Measurements from ENCODE around the gene ST6GALNAC4. TPM values are rescaled to one million over a fixed set of nuclear protein-coding genes. Genes with fewer than 3 reads are reported as not detected.
A peak's percentile ranks its signal among the peaks of the same experiment; 100 is the strongest.

The ST6GALNAC4 gene
- total RNA-seq, 2 donors from 2014 or later: 25.4 to 66.5 TPM

GRCh38 chr9:127878001-127878651, 38.7 kb downstream of the ST6GALNAC4 start:
- peaks cover 23% of the 10 kb centered on the region for H3K4me1 ChIP-seq
- DNase-seq: no peak
- peak overlapping the region; percentile 58 to 70 for H3K9ac ChIP-seq (ENCODE audit: low read depth in 2 of 2, low read length in 2 of 2)
- peak overlapping the region; percentile 51 for H3K4me3 ChIP-seq
- H3K27ac ChIP-seq: peak overlapping the region; percentile 56
- no peaks in the 10 kb centered on the region for H3K9me3 ChIP-seq
- intact Hi-C loops (cut with DNase I): loop anchor here (10.0 kb wide), 1 partner anchor 73 kb away; the partner anchor contains the start of gene FPGS
- no peaks in the 10 kb centered on the region for H3K36me3 ChIP-seq
- no peaks in the 10 kb centered on the region for H3K27me3 ChIP-seq
- no peak for TF ChIP-seq CTCF (IDR thresholded peaks at IDR 0.05)

- no peak for TF ChIP-seq CTCF (IDR thresholded peaks at IDR 0.05)
- H3K9ac ChIP-seq (ENCODE audit: low read depth in 2 of 2, low read length in 2 of 2): peak within 1 kb of the TSS; percentile 58 to 70
- H3K27ac ChIP-seq: peak within 1 kb of the TSS; percentile 56
- peaks cover 23% of the 10 kb centered on the region for H3K4me1 ChIP-seq
- peak; percentile 89 for DNase-seq
- H3K4me3 ChIP-seq: peak within 1 kb of the TSS; percentile 51
- no peaks in the 10 kb centered on the region for H3K36me3 ChIP-seq
- H3K9me3 ChIP-seq: no peaks in the 10 kb centered on the region
- H3K27me3 ChIP-seq: no peaks in the 10 kb centered on the region
- intact Hi-C loops (cut with DNase I): loop anchor here (10.0 kb wide), 1 partner anchor 73 kb away; the partner anchor contains the start of gene FPGS
Observed at GRCh38 chr9:127877566-127877998, 39.3 kb downstream of the ST6GALNAC4 start, which contains the start of gene AK1. AK1 (minus strand) TSS chr9:127877675; CDS start chr9:127874617, 3,058 bp downstream.

- Histone ChIP-seq H3K27ac (peak overlapping the region; percentile 56), H3K9me3 (no peaks in the 10 kb centered on the region), H3K27me3 (no peaks in the 10 kb centered on the region), H3K9ac (ENCODE audit: low read depth in 2 of 2, low read length in 2 of 2) (peak overlapping the region; percentile 58 to 70), H3K36me3 (no peaks in the 10 kb centered on the region), H3K4me1 (peaks cover 23% of the 10 kb centered on the region), H3K4me3 (peak overlapping the region; percentile 51)
- DNase-seq: peak; percentile 36
- no peak for TF ChIP-seq CTCF (IDR thresholded peaks at IDR 0.05)
- intact Hi-C loops (cut with DNase I): loop anchor here (10.0 kb wide), 1 partner anchor 72 kb away; the partner anchor contains the start of gene FPGS
Observed at GRCh38 chr9:127876764-127877562, 39.9 kb downstream of the ST6GALNAC4 start.

- H3K9ac ChIP-seq (ENCODE audit: low read depth in 2 of 2, low read length in 2 of 2): peak overlapping the region; percentile 58 to 59
Observed at GRCh38 chr9:127876026-127876763, 40.6 kb downstream of the ST6GALNAC4 start.

More at GRCh38 chr9:127876026-127876763, 40.6 kb downstream of the ST6GALNAC4 start:
- H3K4me1 ChIP-seq: peaks cover 23% of the 10 kb centered on the region
- no peak overlapping the region for H3K4me3 ChIP-seq
- no peaks in the 10 kb centered on the region for H3K27me3 ChIP-seq
- peak; percentile 74 for DNase-seq
- no peak for TF ChIP-seq CTCF (IDR thresholded peaks at IDR 0.05)
- no peaks in the 10 kb centered on the region for H3K36me3 ChIP-seq
- H3K27ac ChIP-seq: peak overlapping the region; percentile 56
- intact Hi-C loops (cut with DNase I): loop anchor here (10.0 kb wide), 1 partner anchor 71 kb away; the partner anchor contains the start of gene FPGS
- no peaks in the 10 kb centered on the region for H3K9me3 ChIP-seq
